Forelimb muscle (tissue), 1 donor: ENCODE results near the gene GPATCH2. TPM values are rescaled to one million over a fixed set of nuclear protein-coding genes. Genes with fewer than 3 reads are reported as not detected.
A peak's percentile ranks its signal among the peaks of the same experiment; 100 is the strongest.
"Not testable (repeated sequence)": the region's sequence is repeated elsewhere in the genome, so short reads cannot be mapped to it uniquely, and the experiment has no call there.

Experiments
- DNase-seq: peaks from one replicate; pipeline ENCODE4 v3.0.0-alpha.2; 2013; ENCODE audit warnings: low read depth
- polyA plus RNA-seq: library from polyadenylated mRNA; unstranded; fragments of 120-200 nt; gene quantifications from one replicate; pipeline ENCODE4 v1.2.1, GENCODE V29; 2013; ENCODE audit not compliant: insufficient read length

GPATCH2 gene
- polyA plus RNA-seq, 1 donor: 11.4 TPM

- no peak for DNase-seq
Observed at GRCh38 chr1:217449370-217449769, 181.5 kb downstream of the GPATCH2 start.

DNA sequence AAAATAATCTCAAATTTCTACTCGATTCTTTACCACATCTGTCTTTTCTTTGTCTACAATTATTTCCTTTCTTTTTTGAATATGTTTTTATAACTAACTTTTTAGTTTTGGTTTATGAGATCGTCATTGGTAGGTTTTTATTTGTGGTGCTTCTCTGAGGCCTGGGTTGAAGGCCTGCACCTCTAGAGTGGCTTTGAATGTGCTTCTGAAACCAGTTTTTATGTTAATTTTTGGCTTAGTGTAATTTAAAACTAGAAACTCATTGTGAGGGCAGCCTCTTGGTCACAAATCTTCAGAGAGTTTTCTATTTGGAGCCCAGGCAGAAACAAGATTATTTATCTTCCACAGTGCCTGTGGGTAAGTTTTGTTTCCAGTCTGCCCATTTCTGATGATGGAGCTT, 187.0 kb downstream of the GPATCH2 start:
- no peak for DNase-seq

- no peak for DNase-seq
Observed at GRCh38 chr1:217437376-217437775, 193.5 kb downstream of the GPATCH2 start.

DNA sequence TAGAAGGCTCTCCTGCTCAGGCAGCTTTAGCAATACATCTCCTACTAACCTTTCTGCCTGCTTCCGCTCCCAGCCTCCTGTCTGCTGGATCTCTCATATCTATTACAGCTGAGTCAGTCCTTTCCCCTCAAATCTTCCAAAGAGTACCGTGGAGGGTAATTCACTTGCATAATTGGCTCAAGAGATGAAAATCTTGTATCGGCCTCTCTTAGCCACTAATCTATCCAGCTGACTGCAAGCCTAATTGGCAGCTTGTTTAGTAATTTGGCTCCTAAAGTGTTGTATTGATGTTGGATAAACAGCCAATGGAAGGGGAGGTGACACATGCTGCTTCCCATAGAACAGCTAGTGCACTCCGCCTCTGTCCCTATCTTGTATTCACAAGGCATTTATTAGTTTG, 195.7 kb downstream of the GPATCH2 start:
- peak; percentile 9 for DNase-seq

DNA sequence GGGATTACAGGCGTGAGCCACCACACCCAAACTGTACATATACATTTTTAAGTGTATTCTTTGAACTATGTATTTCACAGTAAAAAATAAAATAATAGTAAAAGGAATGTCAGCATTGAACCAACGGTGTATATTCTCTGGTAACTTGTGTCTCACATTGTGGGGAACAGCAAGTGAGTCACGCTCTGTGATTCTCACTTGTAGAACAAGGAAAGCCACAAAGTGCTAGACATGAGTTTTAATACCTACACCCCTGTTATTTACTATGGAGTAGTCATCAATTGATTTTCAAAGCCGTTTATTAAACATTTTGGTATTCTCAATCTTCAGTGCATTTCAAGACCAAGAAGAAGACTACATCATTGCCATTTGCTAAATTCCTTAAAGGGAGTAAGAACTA, 197.2 kb downstream of the GPATCH2 start:
- DNase-seq: no peak

GRCh38 chr1:217432339-217432738, 198.6 kb downstream of the GPATCH2 start:
- no peak for DNase-seq

DNA sequence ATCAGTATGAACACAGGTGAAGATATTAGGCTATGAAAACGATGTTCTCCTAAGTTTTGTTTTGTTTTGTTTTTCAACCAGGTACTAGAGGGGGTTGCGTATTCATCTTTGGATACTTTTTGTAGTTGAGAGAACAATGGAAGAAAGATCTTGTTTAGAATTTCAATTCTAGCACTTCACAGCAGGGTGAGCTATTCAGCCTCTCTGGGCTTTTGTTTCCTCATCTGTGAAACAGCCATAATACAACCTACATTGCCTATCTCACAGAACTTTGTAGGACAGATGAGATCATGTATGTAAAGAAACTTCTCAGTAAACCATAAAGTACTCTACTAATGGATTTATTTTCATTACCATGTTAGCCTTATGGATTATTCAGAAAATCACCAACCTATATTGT, 199.5 kb downstream of the GPATCH2 start:
- DNase-seq: no peak

- DNase-seq: peak; percentile 75
Observed at GRCh38 chr1:217425422-217425821, 205.5 kb downstream of the GPATCH2 start.

- DNase-seq: no peak
Observed at GRCh38 chr1:217419194-217419551, 211.7 kb downstream of the GPATCH2 start.

DNA sequence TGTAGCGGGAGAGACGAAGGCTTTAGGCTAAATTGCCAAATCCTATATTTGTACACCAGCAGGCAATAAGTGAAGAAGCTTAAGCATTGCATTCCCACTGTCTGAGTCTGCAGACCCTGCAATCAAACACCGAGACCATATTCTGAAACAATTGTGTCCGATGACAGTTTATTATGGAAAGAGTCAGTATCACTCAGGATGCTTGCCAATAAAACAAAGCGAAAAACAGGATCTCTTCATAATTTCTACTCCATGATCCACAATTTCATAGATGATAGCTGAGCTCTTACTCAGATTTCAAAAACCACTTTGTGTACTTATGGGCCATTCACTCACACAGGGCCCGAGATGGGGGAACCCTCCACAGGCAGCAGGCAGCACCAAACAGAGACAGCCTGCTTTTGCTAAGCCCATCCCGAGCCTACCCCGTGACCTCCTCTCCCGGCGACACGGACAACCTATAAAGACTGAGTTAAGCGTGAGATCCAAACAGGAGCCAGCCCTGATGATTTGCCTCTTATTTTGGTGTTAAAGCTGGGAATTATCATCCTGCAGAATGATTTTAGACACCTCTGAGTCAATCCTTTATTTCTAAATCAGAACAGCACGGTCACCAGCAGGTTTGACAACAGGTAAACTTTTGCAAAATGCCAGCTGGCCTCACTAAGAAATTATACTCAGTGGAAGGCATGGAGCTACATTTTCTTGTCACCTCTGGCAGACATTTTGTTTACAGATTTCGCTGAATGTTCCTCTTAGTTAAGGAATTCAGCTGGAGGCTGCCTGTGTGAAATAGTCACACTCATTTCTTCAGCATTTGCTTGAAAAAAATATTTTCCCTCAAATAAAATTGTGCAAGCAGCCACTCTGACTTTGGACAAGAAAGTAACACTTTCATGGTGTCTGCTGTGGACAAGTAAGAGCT, 212.4 kb downstream of the GPATCH2 start:
- no peak for DNase-seq

DNA sequence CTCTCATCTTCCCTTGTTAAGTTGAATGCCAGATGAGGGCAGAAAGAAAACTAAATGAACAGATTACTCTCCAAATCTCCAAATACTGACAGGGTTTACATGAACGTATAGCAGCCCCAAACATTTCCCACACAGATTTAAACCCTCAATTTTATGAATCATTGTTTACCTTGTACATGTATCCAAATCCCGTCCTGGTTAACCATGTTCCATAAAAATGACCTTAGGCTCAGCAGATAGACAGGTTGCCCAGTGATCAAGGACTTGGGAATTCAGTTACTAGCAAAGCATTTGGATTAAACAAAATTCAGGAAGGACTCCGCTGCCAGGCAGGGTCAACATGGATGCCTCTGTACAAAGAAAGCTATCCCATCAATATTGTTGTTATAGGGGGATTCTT, 213.5 kb downstream of the GPATCH2 start:
- DNase-seq: no peak

DNA sequence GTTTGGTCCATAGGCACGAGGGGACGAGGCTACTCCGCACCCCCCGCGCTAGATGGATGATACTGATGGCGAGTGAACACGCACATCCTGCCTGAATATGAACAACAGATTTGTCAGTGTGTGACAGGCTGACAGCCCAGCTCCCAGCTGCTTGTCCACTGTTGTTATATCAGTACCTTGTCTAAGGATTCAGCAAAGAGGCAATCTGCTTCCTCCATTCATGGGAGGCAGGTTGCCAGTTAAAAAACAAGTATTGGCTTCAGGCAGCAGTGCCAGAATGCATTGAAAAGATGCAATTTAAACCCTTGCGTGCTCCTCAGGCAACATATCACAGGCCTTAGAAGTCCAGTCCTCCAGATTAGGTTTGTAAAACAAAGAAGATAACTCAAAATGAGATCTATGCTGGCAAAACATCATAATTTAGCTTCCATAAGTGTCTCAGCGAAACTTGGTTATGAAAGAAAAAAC, 223.3 kb downstream of the GPATCH2 start:
- no peak for DNase-seq

- no peak for DNase-seq
Observed at GRCh38 chr1:217403026-217403720, 227.7 kb downstream of the GPATCH2 start.

DNA sequence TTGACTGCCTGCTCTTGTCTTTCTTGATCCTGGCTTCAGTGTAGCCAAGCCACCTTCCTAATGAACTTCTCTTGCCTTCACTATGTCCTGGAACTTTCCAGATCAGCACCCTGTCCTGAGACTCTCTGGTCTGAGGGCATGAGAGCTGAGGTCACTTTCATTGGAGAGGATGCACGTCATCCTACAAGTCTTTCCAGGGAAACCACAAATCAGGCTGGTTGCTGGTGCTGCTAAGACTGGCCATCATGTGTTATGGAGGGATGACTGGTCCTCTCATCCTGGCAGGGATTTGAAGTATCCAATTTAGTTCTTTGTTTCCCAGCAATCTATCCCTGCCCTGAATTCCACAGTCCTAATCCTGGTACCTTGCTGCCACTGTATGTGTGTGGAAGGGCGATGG, 228.6 kb downstream of the GPATCH2 start:
- no peak for DNase-seq

DNA sequence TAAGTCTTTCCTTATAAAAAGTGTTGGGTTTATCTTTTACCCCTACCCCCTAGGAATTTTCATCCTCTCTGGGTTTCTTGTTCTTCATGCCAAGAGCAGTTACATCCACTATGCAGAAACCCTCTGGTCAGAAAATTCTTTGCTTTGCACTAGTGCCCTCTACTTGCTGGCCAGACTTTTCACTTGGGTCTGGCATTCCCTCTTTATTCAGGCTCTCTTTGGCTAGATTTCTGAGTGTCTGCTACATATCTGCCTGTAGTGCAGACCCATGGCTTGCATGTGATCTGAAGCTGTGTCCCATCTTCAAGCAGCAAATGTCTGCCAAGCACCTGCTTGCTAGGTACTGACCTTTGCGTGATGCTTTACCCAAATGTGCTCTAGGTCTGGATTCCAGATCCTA, 237.0 kb downstream of the GPATCH2 start:
- DNase-seq: no peak

DNA sequence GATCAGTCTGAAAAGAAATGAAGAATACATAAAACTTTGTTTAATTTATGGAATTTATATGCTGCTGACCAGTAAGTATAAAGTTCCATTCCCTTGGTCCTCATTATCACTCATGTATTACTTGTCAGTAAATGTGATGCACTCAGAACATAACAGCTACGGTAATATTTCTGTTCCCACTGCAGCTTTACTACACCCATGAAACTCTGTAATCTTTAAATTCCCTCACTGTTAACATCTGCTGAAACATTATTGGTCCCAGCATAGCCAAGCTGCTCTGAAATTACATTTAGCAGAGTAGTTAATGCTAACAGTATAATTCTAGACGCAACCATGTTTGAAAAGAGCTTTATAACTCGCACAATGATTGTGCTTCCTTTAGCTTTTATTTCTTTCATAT, 238.4 kb downstream of the GPATCH2 start:
- no peak for DNase-seq

- no peak for DNase-seq
Observed at GRCh38 chr1:217389895-217390294, 241.0 kb downstream of the GPATCH2 start.

- no peak for DNase-seq
Observed at GRCh38 chr1:217388522-217389065, 242.3 kb downstream of the GPATCH2 start.

DNA sequence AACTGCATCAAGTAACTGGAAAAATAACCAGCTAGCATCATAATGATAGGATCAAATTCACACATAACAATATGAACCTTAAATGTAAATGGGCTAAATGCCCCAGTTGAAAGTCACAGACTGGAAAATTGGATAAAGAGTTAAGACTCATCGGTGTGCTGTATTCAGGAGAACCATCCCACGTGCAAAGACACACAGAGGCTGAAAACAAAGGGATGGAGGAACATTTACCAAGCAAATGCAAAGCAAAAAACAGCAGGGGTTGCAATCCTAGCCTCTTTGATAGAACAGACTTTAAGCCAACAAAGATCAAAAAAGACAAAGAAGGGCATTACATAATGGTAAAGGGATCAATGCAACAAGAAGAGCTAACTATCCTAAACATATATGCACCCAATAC, 249.1 kb downstream of the GPATCH2 start:
- DNase-seq: not testable (repeated sequence)

DNA sequence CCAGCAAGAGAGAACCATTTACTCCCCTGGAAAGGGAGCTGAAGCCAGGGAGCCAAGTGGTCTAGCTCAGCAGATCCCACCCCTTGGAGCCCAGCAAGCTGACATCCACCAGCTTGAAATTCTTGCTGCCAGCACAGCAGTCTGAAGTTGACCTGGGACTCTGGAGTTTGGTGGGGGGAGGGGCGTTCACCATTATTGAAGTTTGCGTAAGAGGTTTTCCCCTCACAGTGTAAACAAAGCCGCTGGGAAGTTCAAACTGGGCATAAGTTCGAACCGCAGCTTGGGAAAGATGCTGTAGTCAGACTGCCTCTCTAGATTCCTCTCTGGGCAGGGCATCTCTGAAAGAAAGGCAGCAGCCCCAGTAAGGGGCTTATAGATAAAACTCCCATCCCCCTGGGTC, 251.1 kb downstream of the GPATCH2 start:
- DNase-seq: not testable (repeated sequence)

GRCh38 chr1:217379336-217379735, 251.6 kb downstream of the GPATCH2 start:
- DNase-seq: no peak
